ENCODE measurements around the gene GFY.
A peak's percentile ranks its signal among the peaks of the same experiment; 100 is the strongest.
"Not testable (repeated sequence)": the region's sequence is repeated elsewhere in the genome, so short reads cannot be mapped to it uniquely, and the experiment has no call there.

The GFY gene

GRCh38 chr19:49470615-49470978 lies 45.4 kb downstream of the GFY start:
- no peak for DNase-seq

GRCh38 chr19:49472936-49473335 lies 47.7 kb downstream of the GFY start:
- no peak for DNase-seq

- DNase-seq, result not testable (repeated sequence)
Measured at GRCh38 chr19:49473501-49473867, 48.3 kb downstream of the GFY start.

- peak; percentile 66 to 92 for DNase-seq
Measured at GRCh38 chr19:49473868-49474541, 48.8 kb downstream of the GFY start, which contains the start of gene FLT3LG. TSS of gene FLT3LG (plus strand) at chr19:49474215. CDS start at chr19:49474640, 425 bp downstream.

DNA sequence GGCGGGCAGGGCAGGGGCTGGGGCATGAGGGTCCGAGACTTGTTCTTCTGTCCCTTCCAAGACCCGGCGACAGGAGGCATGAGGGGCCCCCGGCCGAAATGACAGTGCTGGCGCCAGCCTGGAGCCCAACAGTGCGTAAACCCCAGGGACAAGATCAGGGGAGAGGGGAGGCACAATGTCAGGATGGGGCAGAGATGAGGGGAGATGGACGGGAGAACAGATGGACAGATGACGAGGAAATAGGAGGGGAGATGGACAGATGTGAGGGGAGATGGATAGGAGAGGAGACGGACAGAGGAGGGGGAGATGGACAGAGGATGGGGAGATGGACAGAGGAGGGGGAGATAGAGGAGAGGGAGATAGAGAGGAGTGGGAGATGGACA lies 49.3 kb downstream of the GFY start:
- no peak for DNase-seq

GRCh38 chr19:49475191-49475917 lies 50.2 kb downstream of the GFY start:
- no peak for DNase-seq

GRCh38 chr19:49475995-49476880 lies 51.0 kb downstream of the GFY start:
- no peak for DNase-seq
